PC-9 (cell line): Measurements from ENCODE around the gene KLRF1.

Experiments
- EZH2 ChIP-seq: fragments of 200-600 bp; sonication (generic); IDR thresholded peaks from 2 replicates; pipeline ENCODE4 v1.8.0; 2017; ENCODE audit warnings: antibody characterized with exemption, low read depth
- TF ChIP-seq, protein P1 (sequence below): fragments of 200-600 bp; sonication (generic); conservative IDR thresholded peaks from 2 replicates; pipeline ENCODE4 v1.6.1; 2017; ENCODE audit warnings: mixed run types, antibody characterized with exemption, mild to moderate bottlenecking, moderate library complexity

DNA sequence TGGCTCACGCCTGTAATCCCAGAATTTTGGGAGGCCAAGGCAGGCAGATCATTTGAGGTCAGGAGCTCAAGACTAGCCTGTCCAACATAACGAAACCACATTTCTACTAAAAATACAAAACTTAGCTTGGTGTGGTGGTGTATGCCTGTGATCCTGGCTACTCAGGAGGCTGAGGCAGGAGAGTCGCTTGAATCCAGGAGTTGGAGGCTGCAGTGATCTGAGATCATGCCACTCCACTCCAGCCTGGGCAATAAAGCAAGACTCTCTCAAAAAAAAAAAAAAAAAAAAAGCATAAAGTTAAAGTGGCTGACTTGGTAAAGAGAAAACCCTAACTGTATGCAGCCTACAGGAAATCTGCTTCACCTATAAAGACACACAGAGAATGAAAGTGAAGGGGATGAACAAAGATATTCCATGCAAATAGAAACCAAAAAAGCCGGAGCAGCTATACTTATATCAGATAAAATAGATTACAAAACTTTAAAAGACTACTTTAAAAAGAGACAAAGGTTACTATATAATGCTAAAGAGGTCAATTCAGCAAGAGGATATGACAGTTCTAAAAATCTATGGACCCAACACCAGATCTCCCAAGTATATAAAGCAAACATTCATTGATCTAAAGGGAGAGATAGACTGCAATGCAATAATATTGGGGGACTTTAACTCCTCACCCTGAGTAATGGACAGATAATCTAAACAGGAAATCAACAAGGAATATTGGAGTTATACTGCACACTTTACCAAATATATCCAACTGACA lies 37.8 kb downstream of the KLRF1 start:
- no peak for TF ChIP-seq EZH2
- TF ChIP-seq, protein P1, sequence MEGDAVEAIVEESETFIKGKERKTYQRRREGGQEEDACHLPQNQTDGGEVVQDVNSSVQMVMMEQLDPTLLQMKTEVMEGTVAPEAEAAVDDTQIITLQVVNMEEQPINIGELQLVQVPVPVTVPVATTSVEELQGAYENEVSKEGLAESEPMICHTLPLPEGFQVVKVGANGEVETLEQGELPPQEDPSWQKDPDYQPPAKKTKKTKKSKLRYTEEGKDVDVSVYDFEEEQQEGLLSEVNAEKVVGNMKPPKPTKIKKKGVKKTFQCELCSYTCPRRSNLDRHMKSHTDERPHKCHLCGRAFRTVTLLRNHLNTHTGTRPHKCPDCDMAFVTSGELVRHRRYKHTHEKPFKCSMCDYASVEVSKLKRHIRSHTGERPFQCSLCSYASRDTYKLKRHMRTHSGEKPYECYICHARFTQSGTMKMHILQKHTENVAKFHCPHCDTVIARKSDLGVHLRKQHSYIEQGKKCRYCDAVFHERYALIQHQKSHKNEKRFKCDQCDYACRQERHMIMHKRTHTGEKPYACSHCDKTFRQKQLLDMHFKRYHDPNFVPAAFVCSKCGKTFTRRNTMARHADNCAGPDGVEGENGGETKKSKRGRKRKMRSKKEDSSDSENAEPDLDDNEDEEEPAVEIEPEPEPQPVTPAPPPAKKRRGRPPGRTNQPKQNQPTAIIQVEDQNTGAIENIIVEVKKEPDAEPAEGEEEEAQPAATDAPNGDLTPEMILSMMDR: no peak
